HFF-Myc (cell line): ENCODE data around the gene CFL2.

Source experiments
- DNase-seq: peaks from one replicate; pipeline ENCODE4 v3.0.0-alpha.2; 2011; ENCODE audit warnings: low read depth; ENCODE audit errors: extremely low read depth
- H3K4me3 ChIP-seq: replicated peaks from 2 replicates; pipeline ENCODE4 v1.5.1; 2011; ENCODE audit warnings: low read depth, mild to moderate bottlenecking, control low read depth, low read length
- CTCF ChIP-seq: IDR thresholded peaks from 2 replicates; pipeline ENCODE4 v1.5.1; 2012; ENCODE audit warnings: mild to moderate bottlenecking, low read depth, low read length, control low read depth; ENCODE audit errors: missing control alignments

Gene CFL2

GRCh38 chr14:34678306-34678705 is 36.1 kb downstream of the CFL2 start:
- DNase-seq, result no peak
- no peak for TF ChIP-seq CTCF
- no peak overlapping the region for H3K4me3 ChIP-seq

GRCh38 chr14:34676516-34677211 is 37.7 kb downstream of the CFL2 start:
- no peak for DNase-seq
- no peak for TF ChIP-seq CTCF
- no peak overlapping the region for H3K4me3 ChIP-seq

GRCh38 chr14:34673702-34674101 is 40.7 kb downstream of the CFL2 start:
- TF ChIP-seq CTCF, result no peak
- no peak overlapping the region for H3K4me3 ChIP-seq
- DNase-seq, result no peak

- no peak for TF ChIP-seq CTCF
- DNase-seq, result no peak
Measured at GRCh38 chr14:34671716-34672115, 42.7 kb downstream of the CFL2 start.

GRCh38 chr14:34668111-34668510 is 46.3 kb downstream of the CFL2 start:
- no peak for DNase-seq
- no peak overlapping the region for H3K4me3 ChIP-seq
- no peak for TF ChIP-seq CTCF

More at GRCh38 chr14:34671716-34672115, 42.7 kb downstream of the CFL2 start:
- no peak overlapping the region for H3K4me3 ChIP-seq

GRCh38 chr14:34667007-34667406 is 47.4 kb downstream of the CFL2 start:
- no peak for TF ChIP-seq CTCF
- H3K4me3 ChIP-seq, result no peak overlapping the region
- DNase-seq, result no peak
